H9 (cell line): ENCODE results near the gene CDCA7L. TPM values are rescaled to one million over a fixed set of nuclear protein-coding genes. Genes with fewer than 3 reads are reported as not detected.

Experiments
- DNase-seq: peaks from one replicate; pipeline ENCODE4 v3.0.0-alpha.2; 2017
- H2AFZ ChIP-seq: one replicate; pipeline ENCODE4 v1.6.1; 2013; ENCODE audit warnings: mild to moderate bottlenecking, low read length, control low read depth, moderate library complexity
- H2AK5ac ChIP-seq: 2 replicates; pipeline ENCODE4 v1.6.1; 2013; ENCODE audit warnings: low read length, control low read depth, mixed read lengths; ENCODE audit not compliant: insufficient read length
- H2BK120ac ChIP-seq: one replicate; pipeline ENCODE4 v1.6.1; 2013; ENCODE audit warnings: low read depth, mild to moderate bottlenecking, low read length, control low read depth, inconsistent platforms; ENCODE audit not compliant: poor library complexity, severe bottlenecking
- H2BK12ac ChIP-seq: 2 replicates; pipeline ENCODE4 v1.6.1; 2013; ENCODE audit warnings: low read length, control low read depth, mixed read lengths, low read depth; ENCODE audit not compliant: insufficient read length
- H2BK15ac ChIP-seq: 2 replicates; pipeline ENCODE4 v1.6.1; 2013; ENCODE audit warnings: low read depth, low read length, control low read depth
- H2BK20ac ChIP-seq: one replicate; pipeline ENCODE4 v1.6.1; 2013; ENCODE audit warnings: low read depth, mild to moderate bottlenecking, low read length, control low read depth, inconsistent platforms; ENCODE audit not compliant: poor library complexity, severe bottlenecking
- H2BK5ac ChIP-seq: 2 replicates; pipeline ENCODE4 v1.6.1; 2013; ENCODE audit warnings: low read length, control low read depth, mixed read lengths; ENCODE audit not compliant: insufficient read length
- H3K14ac ChIP-seq: 2 replicates; pipeline ENCODE4 v1.6.1; 2013; ENCODE audit warnings: low read length, control low read depth; ENCODE audit not compliant: insufficient read depth
- H3K18ac ChIP-seq: 2 replicates; pipeline ENCODE4 v1.6.1; 2013; ENCODE audit warnings: low read depth, mild to moderate bottlenecking, mixed read lengths, low read length, control low read depth; ENCODE audit not compliant: insufficient read length
- H3K23ac ChIP-seq: 2 replicates; pipeline ENCODE4 v1.6.1; 2013; ENCODE audit warnings: low read length, control low read depth, mixed read lengths, low read depth; ENCODE audit not compliant: insufficient read length
- H3K23me2 ChIP-seq: 2 replicates; pipeline ENCODE4 v1.6.1; 2013; ENCODE audit warnings: low read depth, mild to moderate bottlenecking, mixed read lengths, low read length, control low read depth; ENCODE audit not compliant: insufficient read length, poor library complexity, severe bottlenecking
- H3K27ac ChIP-seq: 2 replicates; pipeline ENCODE4 v1.5.1; 2013; ENCODE audit warnings: low read length, control low read depth, mixed read lengths, low read depth; ENCODE audit not compliant: insufficient read length
- H3K27me3 ChIP-seq: 2 replicates; pipeline ENCODE4 v1.6.1; 2013; ENCODE audit warnings: low read length, control low read depth, inconsistent platforms; ENCODE audit not compliant: insufficient read depth
- H3K4ac ChIP-seq: 2 replicates; pipeline ENCODE4 v1.6.1; 2013; ENCODE audit warnings: low read depth, mild to moderate bottlenecking, control low read depth, inconsistent platforms, low read length, moderate library complexity
- H3K4me1 ChIP-seq: 2 replicates; pipeline ENCODE4 v1.6.1; 2013; ENCODE audit warnings: low read length, control low read depth, inconsistent platforms; ENCODE audit not compliant: insufficient read depth
- H3K4me2 ChIP-seq: 2 replicates; pipeline ENCODE4 v1.6.1; 2013; ENCODE audit warnings: low read length, control low read depth, mixed read lengths; ENCODE audit not compliant: insufficient read length, insufficient read depth
- H3K56ac ChIP-seq: 2 replicates; pipeline ENCODE4 v1.6.1; 2013; ENCODE audit warnings: low read depth, mild to moderate bottlenecking, mixed read lengths, low read length, control low read depth; ENCODE audit not compliant: insufficient read length
- H3K79me1 ChIP-seq: 2 replicates; pipeline ENCODE4 v1.6.1; 2013; ENCODE audit warnings: low read depth, mild to moderate bottlenecking, moderate library complexity, low read length, control low read depth, inconsistent platforms; ENCODE audit not compliant: insufficient read depth, poor library complexity, severe bottlenecking
- H3K79me2 ChIP-seq: 2 replicates; pipeline ENCODE4 v1.6.1; 2013; ENCODE audit warnings: low read length, control low read depth, inconsistent platforms; ENCODE audit not compliant: insufficient read depth
- H3K9ac ChIP-seq: 2 replicates; pipeline ENCODE4 v1.6.1; 2013; ENCODE audit warnings: low read length, control low read depth, mixed read lengths; ENCODE audit not compliant: insufficient read length; ENCODE audit errors: extremely low read depth
- H3K9me3 ChIP-seq: one replicate; pipeline ENCODE4 v1.6.1; 2013; ENCODE audit warnings: low read depth, low read length, inconsistent platforms; ENCODE audit not compliant: control insufficient read depth
- H3T11ph ChIP-seq: one replicate; pipeline ENCODE4 v1.6.1; 2013; ENCODE audit warnings: mild to moderate bottlenecking, low read length, control low read depth, inconsistent platforms
- H4K20me1 ChIP-seq: one replicate; pipeline ENCODE4 v1.6.1; 2013; ENCODE audit not compliant: control insufficient read depth, insufficient read length, insufficient read depth
- H4K5ac ChIP-seq: 2 replicates; pipeline ENCODE4 v1.6.1; 2013; ENCODE audit warnings: low read depth, mild to moderate bottlenecking, mixed read lengths, low read length, control low read depth; ENCODE audit not compliant: insufficient read length
- H4K8ac ChIP-seq: replicated peaks from 2 replicates; pipeline ENCODE4 v1.6.1; 2013; ENCODE audit warnings: low read length, control low read depth, mixed read lengths, low read depth; ENCODE audit not compliant: insufficient read length
- H4K91ac ChIP-seq: 2 replicates; pipeline ENCODE4 v1.6.1; 2013; ENCODE audit warnings: low read depth, mild to moderate bottlenecking, moderate library complexity, mixed read lengths, low read length, control low read depth; ENCODE audit not compliant: insufficient read length
- H3K27ac Mint-ChIP-seq, 3 experiments: 2 replicates in 2 of 3; 3 replicates in 1 of 3; pipeline ENCODE4 v1.8.0; 2020 to 2021; ENCODE audit warnings: mixed read lengths in 3 of 3, mild to moderate bottlenecking in 1 of 3, moderate library complexity in 1 of 3
- H3K27me3 Mint-ChIP-seq: 2 replicates; pipeline ENCODE4 v1.8.0; 2021; ENCODE audit warnings: low read depth, mild to moderate bottlenecking, moderate library complexity, mixed read lengths
- H3K36me3 Mint-ChIP-seq, 3 experiments: 2 replicates in 2 of 3; 3 replicates in 1 of 3; pipeline ENCODE4 v1.8.0; 2020 to 2021; ENCODE audit warnings: low read depth in 3 of 3, mixed read lengths in 3 of 3; ENCODE audit not compliant: insufficient read depth in 1 of 3
- H3K4me1 Mint-ChIP-seq, 2 experiments: 2 replicates each; pipeline ENCODE4 v1.8.0; 2020; ENCODE audit warnings: mixed read lengths in 2 of 2
- H3K4me3 Mint-ChIP-seq, 2 experiments: 2 replicates in 1 of 2; 3 replicates in 1 of 2; pipeline ENCODE4 v1.8.0; 2020 to 2021; ENCODE audit warnings: mild to moderate bottlenecking in 2 of 2, mixed read lengths in 2 of 2, moderate library complexity in 1 of 2
- H3K9me3 Mint-ChIP-seq, 2 experiments: 2 replicates in 1 of 2; 3 replicates in 1 of 2; pipeline ENCODE4 v1.8.0; 2020; ENCODE audit warnings: mild to moderate bottlenecking in 2 of 2, mixed read lengths in 2 of 2, moderate library complexity in 1 of 2
- CTCF ChIP-seq: fragments of 200-600 bp; sonication (generic); conservative IDR thresholded peaks from 3 replicates; pipeline ENCODE4 v1.8.0; 2021; ENCODE audit warnings: antibody characterized with exemption, mild to moderate bottlenecking
- WGBS: extraction: QIAGEN DNeasy Blood & Tissue Kit; methylation state at CpG from one replicate; pipeline ENCODE4 v1.1.7; 2013; ENCODE audit warnings: missing lambda C conversion rate, low lambda C conversion rate, mixed read lengths; ENCODE audit not compliant: insufficient read length; ENCODE audit errors: extremely low coverage; 5-methylcytosine and 5-hydroxymethylcytosine counted together
- total RNA-seq: library from RNA; stranded (reverse); gene quantifications from 2 replicates; pipeline ENCODE4 v1.2.1, GENCODE V29; 2021

Gene CDCA7L
- total RNA-seq, 1 experiment from 2014 or later, result 104 TPM

GRCh38 chr7:21948364-21948763, 2.7 kb upstream of the CDCA7L start:
- H3K27me3 Mint-ChIP-seq, result peaks cover 8% of the 10 kb centered on the region; the same call in 1 of the 2 replicates
- Histone ChIP-seq H3K9ac (no peak overlapping the region), H2AK5ac (no peak overlapping the region), H4K91ac (no peak overlapping the region), H3K23me2 (peaks cover 7% of the 10 kb centered on the region), H3K9me3 (no peaks in the 10 kb centered on the region), H3K27ac (no peak overlapping the region), H3K18ac (no peak overlapping the region), H2AFZ (no peak overlapping the region), H4K5ac (no peak overlapping the region), H3K27me3 (no peaks in the 10 kb centered on the region), H3K14ac (no peak overlapping the region), H2BK5ac (no peak overlapping the region), H3K23ac (no peak overlapping the region), H3T11ph (no peak overlapping the region), H2BK20ac (no peak overlapping the region), H3K4me2 (no peak overlapping the region), H3K79me2 (peaks cover 6% of the 10 kb centered on the region; the same call in 1 of the 2 replicates), H2BK15ac (no peak overlapping the region), H3K4me1 (peaks cover 1% of the 10 kb centered on the region; the same call in 1 of the 2 replicates), H3K79me1 (no peaks in the 10 kb centered on the region), H2BK120ac (no peak overlapping the region), H4K8ac (no peak overlapping the region), H4K20me1 (no peaks in the 10 kb centered on the region), H3K4ac (no peak overlapping the region), H2BK12ac (no peak overlapping the region), H3K56ac (no peak overlapping the region)
- H3K4me1 Mint-ChIP-seq, result peaks cover 15 to 25% of the 10 kb centered on the region in 2 experiments
- H3K9me3 Mint-ChIP-seq, result no peaks in the 10 kb centered on the region
- no peak for DNase-seq
- peaks cover 0 to 4% (median 0%) of the 10 kb centered on the region in 3 experiments; a peak in 2 of 7 replicates for H3K36me3 Mint-ChIP-seq
- WGBS, result no CpG with 5 or more reads among the region's 2 CpGs
- H3K27ac Mint-ChIP-seq, result no peak overlapping the region
- H3K4me3 Mint-ChIP-seq, result no peak overlapping the region
- TF ChIP-seq CTCF, result no peak
